ENCODE data around the gene VEGFB.

Gene VEGFB

DNA sequence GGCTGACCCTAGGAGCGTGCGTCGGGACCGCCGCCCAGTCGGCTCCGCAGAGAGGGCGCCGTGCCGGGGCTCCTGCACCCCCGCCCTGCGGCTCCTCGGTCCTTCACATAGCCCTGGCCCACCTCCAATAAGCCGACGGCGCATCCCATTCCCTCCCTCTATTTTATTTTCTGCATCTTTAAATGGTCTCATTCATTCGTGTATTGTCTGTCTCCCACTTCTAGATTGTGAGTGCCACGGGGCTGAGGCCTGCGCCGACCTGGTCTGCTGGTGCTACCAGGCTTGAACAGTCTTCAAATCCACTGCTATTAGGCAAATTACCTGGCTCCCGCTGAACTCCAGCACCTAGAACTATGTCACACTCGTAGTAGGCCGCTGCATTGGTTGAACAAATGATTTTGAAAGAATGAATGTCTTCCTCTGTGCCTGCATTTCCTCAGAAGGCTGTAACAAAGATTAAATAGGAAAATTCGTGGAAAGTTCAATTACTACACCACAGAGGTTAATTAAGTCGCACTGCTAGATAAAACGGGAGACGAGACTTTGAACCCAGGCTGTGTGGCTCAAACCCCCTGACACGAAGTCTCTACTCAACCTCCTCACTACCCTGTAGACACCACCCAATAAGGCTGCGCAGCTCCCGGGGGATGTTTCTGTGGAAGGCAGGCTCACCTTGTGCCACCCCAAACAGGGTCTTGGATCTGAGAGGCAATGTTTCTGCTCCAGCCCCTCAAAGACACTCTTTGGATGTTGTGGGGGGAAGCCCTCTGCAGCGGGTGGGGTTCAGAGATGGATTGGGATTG lies 13.5 kb downstream of the VEGFB start:
- no peak for DNase-seq (ENCODE audit: low spot score)

DNA sequence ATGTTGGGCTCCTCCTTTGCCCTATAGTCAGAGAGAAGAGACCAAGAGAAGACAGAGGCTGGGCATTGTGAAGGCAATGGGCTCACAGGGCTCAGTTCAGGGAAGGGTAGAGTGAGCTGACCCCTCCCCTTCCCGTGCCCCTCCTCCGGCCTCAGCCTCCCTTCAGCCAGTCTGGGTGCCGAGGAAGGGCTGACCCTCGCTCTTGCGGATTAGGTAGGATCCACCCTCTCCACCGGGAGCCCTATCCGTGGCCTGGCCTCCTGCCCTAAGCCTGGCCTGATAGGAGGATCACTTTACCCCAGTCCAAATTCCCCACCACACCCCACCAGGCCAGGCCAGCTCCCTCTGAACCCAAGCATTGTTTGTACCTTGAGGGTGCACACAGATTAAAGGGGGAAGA lies 14.2 kb downstream of the VEGFB start:
- DNase-seq (ENCODE audit: low spot score), result no peak

DNA sequence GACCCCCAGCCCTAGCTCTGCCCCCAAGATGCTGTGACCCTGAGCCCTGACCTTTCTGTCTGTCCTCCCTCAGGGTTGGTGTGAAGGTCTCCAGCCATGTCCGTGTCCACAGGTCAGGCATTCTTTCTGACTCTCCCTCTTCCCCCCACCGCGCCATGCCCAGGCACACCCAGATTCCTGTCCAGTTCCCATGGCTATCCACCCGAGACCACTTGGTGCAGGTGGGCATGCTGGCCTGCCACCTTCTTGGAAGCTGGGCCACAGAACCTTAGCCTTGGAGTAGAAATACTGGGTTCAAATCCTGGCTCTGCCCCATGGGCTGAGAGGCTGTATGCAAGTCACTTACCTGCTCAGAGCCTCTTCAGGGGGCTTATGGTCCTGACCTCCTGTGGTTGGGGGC lies 14.7 kb downstream of the VEGFB start:
- no peak for DNase-seq (ENCODE audit: low spot score)

DNA sequence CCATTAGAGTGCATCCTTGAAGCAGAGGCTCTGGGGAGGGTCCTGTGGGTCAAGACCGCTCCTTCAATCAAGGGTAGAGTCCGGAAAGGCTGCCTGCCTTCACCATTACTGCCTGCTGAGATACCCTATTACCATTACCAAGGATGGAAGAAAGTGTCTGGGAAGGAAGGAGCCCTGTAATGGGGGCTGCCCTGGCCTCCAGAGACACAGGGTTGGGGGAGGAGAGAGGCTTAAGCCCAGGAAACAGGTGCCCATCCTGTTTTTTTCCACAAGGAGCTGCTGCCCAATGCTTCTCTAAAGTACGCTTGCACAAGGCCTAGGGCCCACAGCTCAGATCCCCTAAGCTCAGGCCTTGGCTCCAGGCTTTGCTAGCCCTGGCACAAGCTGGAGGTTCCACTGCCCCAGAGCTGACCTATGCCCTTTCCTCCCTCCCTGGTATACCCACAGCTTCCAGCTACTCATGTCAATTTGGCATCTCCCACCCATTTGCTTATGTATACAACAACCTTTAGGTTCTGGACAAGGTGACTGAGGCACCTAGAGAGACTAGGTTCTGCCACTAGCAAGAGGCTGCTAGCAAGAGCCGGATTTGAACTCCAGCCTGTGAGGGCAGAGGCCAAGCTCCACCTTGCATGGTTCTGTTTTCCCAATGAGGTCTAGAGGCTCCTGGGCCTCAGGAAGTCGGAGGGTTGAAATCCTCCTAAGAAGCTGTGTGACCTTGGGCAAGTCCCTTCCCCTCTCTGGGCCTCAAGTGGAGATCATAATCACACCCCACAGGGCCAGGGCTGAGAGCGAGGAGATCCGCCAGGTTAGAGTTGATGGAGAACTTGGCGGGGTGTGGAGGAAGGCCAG lies 15.4 kb downstream of the VEGFB start:
- DNase-seq (ENCODE audit: low spot score), result no peak

DNA sequence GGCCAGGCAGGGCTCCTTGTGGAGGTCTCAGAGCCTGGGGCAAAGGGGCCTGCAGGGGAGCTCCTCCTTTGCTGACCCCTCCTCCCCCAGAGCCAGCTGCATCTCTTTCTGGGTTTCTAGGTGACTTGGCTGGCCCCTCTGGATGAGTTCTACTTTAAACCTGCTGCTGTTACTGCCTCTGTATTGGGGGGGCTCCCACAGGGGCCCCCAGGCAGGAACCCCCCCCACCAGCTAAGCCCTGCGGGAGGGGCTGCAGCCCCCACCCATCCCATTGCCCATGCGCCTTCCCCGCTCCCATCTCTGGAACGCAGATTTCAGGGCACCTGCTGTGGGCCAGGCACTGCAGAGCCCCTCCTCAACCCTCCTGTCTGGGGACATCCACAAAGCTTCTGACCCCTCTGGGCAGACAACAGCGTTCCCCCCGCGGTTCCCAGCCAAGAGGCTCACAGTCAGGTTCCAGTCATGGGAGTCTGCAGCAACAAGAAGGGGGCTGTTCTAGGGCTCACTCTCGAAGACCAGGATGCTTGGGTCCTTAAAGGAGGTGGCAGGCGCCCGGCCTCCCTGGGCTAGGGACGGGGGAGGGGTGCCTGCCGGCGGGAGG lies 16.1 kb downstream of the VEGFB start:
- peak; percentile 78 for DNase-seq (ENCODE audit: low spot score)

DNA sequence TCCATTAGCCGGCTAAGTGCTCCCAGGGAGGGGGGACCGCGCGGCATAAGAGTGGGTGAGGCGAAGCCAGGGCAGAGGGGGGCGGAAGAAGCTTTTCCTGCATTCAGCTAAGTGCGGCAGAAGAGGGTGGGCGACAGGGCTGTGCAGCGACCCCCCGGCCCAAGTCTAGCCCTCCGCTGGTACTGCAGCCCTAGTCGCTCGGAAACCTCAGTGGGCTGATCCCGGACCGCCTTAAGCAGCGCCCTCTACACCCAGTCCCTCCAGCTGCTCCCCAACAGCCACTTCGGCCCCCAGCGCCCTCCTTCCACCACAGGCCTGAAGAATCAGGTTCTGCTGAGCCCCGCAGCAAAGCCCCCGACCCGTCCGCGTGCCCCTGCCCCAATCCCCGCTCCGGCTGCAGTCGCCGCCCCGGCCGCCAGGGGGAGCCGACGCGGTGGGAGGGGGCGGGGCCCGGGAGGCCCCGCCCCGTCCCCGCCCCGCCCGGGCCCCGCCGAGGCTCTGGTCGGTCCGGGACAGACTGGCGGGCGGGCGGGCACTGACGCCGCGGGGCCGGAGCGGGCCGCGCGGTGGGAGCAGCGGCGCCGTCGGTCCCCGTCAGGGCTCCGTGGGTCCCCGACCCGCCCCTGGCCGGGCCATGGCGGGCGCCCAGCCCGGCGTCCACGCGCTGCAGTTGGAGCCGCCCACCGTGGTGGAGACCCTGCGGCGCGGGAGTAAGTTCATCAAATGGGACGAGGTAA lies 16.8 kb downstream of the VEGFB start, which contains the start of gene PLCB3:
Gene PLCB3 (plus strand): TSS at position 515 of the 737 bp plus-strand sequence. CDS start 120 bp downstream, at position 635.
- DNase-seq (ENCODE audit: low spot score), result peak; percentile 80

DNA sequence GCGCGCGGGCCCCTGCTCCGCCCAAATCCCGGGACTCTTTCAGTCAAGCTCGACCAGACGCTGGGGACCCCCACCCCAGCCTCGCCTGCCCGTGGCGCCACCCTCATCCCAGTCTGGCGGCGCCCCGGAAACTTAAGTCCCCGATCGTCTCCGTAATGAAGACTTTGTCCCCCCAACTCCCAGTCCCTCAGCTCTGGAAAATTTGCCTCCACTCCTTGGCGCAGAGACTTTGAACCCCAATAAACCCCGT lies 17.3 kb downstream of the VEGFB start:
- DNase-seq (ENCODE audit: low spot score), result no peak

DNA sequence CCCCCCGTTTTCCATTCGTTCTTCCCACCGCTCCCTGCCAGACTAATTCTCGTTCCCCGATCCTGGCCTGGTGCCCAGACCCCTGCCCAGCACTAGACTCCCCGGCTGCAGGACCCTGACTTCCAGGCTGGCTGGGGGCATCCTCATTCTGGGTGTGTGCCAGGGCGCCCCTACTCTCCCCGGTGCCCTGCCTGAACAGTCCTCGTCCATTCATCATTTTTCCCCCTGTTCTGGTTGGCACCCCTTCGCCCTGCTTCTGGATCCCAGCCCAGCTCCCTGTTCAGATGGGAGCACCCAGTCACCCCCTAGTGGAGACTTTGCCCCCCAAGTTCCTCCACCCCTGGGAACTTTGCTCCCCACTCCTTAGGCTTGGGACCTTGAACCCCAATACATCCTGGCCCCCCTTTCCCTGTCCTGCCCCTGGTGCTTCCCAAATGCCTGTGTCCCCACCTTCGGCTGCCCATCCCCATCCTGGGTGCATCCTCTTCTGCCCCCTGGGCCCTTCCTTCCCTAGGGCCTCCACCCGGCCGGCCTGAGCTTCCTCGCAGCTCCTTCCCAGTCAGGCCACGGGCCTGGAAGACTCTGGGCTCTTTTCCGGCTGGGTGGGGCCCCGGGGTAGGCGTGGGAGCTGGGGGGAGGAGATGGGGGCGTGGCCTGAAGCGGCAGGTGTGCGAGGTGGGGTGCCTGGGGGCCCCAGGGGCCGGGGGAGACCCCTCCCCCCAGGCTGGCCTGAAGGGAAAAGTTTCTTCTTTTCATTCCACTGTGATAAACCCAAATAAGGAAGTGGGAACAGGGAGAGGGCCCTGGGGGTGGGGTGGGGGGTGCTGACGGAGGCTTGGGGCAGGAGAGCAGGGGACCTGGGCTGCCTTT lies 17.9 kb downstream of the VEGFB start:
- DNase-seq (ENCODE audit: low spot score), result peak; percentile 68

DNA sequence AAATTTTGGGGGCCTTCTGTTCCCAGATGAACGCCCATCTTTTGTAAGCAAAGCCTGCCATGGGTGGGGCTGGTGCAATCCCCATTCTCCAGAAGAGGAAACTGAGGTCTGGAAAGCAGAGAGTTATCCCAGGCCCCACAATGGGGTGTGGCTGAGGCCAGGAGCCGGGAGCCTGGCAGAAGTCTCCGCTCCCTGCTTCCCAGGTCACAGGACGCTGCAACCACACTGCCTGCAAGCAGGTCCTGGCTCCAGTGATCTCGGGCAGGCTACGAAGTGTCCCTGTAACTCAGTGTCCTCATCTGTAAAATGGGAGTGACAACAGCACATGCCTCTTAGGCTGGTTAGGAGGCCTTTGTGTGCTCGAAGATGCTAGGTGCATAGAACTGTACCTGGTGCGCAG lies 18.7 kb downstream of the VEGFB start:
- DNase-seq (ENCODE audit: low spot score), result no peak

DNA sequence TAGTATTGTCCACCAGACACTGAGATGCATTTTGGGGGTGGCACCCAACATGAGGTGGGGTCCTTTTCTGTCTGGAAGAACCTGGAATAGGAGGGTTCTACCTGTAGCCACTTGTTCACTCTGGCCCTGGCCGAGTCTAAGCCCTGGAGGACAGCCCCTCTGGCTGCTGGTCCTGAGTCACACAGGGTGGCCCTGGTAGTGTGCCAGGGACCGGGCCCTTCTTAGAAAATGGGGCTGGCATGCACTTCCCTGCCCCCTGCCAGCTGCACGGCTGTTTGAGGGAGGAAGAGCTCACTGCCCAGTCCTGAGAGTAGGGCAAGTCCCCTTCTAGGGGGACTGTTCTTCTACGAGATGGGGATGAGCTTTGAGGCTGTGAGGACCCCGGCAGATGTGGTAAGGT lies 19.1 kb downstream of the VEGFB start:
- DNase-seq (ENCODE audit: low spot score), result no peak

DNA sequence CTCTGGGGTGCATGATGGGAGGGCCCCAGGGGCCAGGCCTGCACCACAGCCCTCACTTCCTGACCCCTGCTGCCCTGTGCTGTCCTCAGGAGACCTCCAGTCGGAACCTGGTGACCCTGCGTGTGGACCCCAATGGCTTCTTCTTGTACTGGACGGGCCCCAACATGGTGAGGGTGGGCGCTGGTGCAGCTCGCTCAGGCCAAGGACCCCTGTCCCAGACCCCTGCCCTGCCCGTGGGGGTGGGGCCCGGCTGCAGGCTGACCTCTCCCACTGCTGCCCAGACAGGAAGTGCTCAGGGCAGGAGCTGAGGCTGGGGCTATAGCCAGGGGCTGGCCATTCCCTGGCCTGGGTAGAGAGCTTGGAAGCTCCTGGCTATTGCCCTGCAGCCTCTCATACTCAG lies 19.9 kb downstream of the VEGFB start:
- no peak for DNase-seq (ENCODE audit: low spot score)

DNA sequence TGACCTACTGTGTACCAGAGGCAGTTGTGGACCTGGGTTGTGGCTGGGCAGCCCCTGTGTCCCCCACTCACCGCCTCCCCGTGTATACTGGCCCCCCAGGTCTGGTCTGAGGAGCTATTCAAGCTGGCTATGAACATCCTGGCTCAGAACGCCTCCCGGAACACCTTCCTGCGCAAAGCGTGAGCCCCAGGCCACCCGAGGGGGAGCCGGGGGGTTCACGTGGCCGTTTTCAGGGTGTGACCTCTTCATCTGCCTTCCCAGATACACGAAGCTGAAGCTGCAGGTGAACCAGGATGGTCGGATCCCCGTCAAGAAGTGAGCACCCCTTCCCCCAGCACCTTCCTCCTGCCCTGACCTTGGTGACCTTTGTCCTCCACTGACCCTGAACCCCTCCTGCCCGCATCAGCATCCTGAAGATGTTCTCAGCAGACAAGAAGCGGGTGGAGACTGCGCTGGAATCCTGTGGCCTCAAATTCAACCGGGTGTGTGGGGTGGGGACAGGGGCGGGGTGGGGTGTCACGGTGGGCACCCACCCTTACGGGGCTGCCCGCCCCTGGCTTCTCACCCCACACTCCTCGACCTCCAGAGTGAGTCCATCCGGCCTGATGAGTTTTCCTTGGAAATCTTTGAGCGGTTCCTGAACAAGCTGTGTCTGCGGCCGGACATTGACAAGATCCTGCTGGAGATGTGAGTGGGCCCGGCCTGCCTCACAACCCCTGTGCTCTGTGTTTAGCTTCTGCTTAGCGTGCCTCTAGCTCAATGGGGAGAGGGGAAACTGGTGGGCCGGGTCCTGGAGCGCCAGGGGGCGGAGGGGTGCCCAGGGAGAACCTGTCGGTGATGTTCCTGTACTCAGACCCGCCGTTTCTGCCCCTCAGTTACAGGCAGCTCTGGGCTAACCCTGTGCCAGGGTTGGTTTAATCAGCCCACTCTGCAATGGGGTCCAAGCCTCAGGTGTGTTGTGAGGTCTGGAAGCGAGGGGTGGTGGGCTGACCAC lies 21.0 kb downstream of the VEGFB start:
- no peak for DNase-seq (ENCODE audit: low spot score)

DNA sequence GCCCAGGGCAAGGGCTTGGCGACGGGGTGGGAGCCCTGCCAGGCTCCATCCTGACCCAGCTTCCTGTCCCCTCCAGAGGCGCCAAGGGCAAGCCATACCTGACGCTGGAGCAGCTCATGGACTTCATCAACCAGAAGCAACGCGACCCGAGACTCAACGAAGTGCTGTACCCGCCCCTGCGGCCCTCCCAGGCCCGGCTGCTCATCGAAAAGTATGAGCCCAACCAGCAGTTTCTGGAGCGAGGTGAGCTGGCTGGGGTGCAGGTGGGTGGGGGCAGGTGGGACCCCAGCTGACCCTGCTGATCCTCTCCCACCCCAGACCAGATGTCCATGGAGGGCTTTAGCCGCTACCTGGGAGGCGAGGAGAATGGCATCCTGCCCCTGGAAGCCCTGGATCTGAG lies 21.9 kb downstream of the VEGFB start:
- no peak for DNase-seq (ENCODE audit: low spot score)

DNA sequence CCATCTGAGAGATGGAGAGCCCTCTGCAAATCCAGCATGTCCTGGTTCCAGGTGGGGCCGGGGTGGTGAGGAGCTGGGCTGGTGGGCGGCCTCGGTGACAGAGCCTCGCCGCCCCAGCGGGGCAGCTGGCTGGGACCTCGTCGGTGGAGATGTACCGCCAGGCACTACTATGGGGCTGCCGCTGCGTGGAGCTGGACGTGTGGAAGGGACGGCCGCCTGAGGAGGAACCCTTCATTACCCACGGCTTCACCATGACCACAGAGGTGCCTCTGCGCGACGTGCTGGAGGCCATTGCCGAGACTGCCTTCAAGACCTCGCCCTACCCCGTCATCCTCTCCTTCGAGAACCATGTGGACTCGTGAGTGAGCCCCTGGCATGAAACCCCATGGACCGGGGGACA lies 24.0 kb downstream of the VEGFB start:
- no peak for DNase-seq (ENCODE audit: low spot score)

DNA sequence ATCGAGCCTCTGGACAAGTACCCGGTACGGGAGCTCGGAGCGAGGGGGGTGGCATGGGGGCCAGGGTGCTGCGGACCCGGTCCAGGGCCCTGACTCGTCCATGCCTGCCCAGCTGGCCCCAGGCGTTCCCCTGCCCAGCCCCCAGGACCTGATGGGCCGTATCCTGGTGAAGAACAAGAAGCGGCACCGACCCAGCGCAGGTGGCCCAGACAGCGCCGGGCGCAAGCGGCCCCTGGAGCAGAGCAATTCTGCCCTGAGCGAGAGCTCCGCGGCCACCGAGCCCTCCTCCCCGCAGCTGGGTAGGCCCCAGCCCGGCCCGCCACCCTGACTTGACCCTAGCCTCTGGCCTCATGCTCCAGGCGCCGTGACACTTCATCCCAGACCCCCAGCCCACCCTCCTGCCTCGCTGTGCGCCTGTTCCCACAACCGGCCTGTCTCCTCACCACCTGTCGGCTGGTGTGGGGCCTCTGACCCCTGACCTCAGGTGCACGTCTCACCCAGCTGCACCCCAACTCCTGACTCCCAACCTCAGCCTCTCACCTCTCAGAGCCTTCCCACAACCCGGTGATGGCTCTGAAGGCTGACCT lies 24.7 kb downstream of the VEGFB start:
- no peak for DNase-seq (ENCODE audit: low spot score)

DNA sequence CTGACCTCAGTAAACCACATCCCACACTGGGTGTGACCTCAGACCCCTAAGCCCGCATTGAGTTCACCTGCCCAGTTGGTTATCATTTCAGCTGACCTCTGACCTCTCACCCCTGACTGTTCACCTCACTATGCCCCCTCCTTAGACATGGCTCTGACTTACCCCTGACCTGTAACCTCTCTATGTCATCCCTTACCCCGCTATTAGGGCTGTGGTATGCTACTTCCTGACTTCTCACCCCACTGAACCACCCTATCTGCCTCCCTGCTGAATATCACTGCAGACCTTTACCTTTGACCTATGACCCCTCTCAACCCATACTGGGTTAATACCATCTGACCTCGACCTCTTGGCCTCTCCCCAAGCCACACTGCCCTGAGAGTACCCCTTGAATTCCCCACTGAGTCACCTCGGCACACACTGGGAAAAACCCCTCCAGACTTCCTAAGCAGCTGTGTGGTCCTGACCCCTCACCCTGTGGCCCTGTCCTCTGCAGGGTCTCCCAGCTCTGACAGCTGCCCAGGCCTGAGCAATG lies 25.2 kb downstream of the VEGFB start:
- DNase-seq (ENCODE audit: low spot score), result no peak

DNA sequence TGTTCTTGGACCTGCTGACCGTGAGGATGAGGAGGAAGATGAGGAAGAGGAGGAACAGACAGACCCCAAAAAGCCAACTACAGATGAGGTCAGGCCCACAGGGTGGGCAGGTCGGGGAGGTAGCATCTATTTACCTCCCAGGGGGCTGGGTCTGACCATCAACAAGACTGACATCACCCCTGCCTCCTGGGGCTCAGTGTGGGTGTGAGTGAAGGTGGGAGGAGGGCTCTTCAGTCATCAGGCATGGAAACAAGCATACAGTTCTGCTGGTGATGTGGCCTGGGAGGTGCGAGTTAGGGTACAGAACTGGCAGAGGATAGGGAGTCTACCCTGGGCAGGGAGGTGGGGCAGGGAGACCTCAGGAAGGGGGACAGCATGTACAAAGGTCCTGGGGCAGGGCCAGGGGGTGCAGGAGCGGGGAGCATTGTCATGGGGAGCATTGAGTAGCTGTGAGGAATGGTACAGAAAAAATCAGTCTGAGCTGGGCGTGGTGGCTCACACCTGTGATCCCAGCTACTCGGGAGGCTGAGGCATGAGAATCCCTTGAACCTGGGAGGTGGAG lies 25.8 kb downstream of the VEGFB start:
- no peak for DNase-seq (ENCODE audit: low spot score)

DNA sequence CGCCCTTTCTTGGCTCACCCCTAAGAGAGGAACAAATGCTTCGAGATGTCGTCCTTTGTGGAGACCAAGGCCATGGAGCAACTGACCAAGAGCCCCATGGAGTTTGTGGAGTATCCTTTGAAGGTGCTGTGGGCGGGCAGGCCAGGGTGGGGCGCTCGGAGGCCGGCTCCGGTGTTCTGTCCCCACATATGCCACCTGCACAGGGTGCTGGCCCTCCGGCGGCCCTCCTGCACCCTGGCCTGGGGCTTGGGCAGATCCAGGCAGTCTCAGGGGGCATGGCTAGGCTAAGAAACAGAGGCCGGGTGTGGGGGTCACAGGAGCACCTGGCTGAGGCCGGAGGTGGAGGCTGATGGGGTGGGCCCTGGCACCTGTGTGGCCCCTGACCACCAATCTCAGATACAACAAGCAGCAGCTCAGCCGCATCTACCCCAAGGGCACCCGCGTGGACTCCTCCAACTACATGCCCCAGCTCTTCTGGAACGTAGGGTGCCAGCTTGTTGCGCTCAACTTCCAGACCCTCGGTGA lies 27.2 kb downstream of the VEGFB start:
- DNase-seq (ENCODE audit: low spot score), result no peak

All from HuH-7.5 (cell line).